Hematopoietic multipotent progenitor cell treated with erythropoietin and hydrocortisone succinate and interleukin-3 and kit ligand, for 15 days (in vitro differentiated cells): ENCODE measurements around the gene DTNA.
"Not testable (repeated sequence)": the region's sequence is repeated elsewhere in the genome, so short reads cannot be mapped to it uniquely, and the experiment has no call there.

Experiments
- DNase-seq: peaks from one replicate; pipeline ENCODE4 v3.0.0-alpha.2; 2015; ENCODE audit warnings: low spot score

DTNA gene

DNA sequence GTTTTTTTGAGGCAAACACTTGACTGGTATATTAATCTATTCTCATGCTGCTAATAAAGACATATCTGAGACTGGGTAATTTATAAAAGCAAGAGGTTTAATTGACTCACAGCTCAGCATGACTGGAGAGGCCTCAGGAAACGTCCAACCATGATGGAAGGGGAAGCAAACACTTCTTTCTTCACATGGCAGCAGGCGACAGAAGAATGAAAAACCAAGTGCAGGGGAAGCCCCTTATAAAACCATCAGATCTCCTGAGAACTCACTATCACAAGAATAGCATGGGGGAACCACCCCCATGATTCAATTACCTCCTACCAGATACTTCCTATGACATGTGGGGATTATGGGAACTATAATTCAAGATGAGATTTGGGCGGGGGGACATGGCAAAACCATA is 194.9 kb downstream of the DTNA start:
- no peak for DNase-seq

DNA sequence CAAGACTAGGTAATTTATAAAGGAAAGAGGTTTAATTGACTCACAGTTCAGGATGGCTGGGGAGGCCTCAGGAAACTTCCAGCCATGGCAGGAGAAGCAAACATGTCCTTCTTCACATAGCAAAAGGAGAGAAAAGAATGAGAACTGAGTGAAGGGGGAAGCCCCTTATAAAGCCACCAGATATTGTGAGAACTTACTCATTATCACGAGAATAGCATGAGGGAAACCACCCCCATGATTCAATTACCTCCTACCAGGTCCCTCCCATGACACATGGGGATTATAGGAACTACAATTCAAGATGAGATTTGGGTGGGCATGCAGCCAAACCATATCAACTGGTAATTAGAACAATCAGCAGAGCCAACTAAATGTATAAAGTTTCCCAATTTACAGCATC is 196.9 kb downstream of the DTNA start:
- not testable (repeated sequence) for DNase-seq

DNA sequence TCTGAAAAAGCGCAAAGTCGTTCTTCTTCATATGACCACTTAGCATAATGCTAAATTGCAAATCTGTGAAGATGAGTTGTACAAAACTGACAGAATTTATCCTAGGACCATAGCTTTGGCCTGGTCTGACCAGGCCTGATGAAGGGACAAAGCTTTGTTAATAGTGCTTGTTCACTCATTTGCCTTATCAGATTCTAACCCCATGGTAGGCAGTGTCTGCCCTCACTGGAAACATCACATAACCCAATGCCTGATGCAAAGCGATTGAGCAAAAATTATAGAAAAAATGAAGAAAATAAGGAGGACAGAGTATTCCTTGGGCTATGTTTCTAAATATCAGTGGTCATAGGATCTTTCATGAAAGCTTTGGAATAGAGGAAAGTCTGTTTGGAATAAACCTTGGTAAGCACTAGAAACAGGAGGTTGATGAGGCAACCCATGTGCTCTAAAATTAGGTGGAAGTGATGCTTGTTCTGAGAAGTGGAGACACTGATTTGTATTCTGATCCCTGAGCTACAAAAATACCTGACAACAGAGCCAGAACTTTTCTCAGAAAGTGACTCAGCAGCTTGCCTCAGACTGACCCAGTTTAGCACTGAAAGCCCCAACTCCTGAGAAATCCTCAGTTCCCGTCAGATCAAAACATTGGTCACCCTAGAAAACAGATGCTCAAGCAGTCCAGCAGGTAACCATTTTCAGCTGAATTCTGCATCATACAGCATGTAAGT is 199.7 kb downstream of the DTNA start:
- no peak for DNase-seq

DNA sequence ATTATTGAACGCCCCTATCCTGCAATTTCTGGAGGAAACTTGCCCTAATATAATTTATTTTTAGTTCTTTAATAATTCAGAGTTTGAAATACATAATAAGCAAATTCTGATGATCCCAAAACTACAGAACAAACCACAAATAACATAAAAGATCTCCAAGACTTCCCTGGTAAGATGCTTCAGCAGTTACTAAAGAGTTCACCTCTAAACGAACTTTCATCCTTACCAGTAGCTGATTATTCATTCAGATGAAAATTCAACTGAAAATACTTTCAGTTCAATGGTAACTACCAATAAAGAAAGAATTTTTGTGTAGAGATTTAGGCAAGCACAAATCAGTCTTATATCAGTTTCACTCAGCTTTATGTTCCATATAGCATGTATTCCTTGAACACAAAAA is 201.0 kb downstream of the DTNA start:
- DNase-seq, result no peak

DNA sequence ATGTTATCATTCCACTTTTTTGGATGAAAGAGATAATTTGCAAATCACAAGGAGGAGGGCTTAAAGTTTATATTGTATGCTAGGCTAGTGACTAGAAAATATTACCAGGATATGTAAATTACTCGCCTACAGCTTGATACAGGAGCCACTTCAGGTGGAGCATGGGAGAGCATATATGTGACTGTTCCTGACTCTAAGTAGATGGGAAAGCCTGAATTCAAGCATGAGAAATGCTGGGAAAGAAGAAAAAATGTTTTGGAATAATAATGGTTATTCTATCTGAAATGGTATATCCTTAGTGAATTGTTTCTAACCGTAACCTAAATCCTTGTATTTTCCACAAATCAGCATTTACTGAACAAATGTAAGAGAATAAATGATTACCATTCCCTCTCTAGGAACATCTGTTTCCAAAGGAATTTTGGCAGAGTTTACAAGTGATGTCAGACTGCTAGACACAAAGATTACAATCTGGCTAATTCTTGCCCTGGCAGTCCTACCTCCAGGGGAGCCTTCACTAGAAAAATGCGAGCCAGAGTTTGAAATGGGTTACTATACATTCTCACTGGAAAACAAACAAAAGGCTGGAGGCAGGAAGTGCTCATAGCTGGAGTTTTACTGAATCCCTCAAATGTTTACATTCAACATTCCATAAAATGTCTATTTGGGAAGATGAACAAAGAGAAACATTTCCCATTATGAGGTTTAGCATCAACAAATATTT is 201.7 kb downstream of the DTNA start:
- no peak for DNase-seq

DNA sequence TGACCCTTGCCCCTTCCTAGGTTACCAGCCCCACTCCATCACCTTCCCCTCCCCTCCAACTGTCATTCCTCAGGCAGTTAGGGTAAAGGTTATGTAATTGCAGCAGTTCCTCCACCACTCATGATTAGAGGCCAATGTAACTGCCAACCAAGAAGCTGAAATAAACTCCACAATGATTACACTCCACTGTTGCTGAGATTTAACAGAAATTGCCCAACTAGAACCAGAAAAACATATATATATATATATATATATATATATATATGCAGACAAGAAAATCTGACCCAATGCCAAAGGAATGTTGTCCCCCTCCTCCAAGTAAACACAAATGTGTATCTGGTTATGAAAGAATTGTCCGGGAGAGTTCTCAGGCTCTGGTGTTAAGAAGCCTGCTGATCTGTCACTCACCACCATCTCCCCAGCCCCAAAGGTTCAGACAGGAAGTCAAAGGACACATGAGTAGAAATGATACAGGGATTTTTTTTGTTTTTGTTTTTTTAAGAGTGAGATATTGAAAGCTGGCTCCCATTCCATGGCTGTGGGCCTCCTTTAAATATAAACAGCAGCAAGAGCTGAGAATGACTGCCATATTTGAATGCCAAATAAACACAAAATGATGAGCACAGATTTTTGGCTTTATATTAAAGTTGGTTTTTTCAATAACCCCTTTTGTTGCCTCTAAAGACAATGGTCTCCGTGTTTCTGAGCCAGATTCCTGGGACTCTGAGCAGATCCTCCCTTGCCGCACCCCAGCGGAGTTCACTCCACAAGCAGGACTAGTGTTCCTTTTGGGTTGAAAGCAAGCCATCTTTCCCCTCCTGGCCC is 204.0 kb downstream of the DTNA start:
- no peak for DNase-seq

DNA sequence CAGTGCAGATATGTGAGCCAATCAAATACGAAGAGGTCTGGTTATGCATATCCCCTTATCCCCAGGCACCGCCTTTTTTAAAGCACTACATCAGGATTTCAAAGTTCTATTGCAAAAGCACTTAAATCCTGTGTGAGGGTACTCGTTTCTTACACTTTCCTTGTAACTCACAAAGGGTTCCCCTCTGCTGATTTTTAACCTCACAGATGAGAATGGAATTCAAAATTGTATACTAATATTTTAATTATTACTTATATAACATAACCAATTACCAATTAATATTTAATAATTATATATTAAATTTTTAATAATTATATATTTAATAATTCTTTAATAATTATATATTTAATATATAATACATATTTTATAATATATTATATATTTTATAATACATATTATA is 204.9 kb downstream of the DTNA start:
- DNase-seq, result no peak

DNA sequence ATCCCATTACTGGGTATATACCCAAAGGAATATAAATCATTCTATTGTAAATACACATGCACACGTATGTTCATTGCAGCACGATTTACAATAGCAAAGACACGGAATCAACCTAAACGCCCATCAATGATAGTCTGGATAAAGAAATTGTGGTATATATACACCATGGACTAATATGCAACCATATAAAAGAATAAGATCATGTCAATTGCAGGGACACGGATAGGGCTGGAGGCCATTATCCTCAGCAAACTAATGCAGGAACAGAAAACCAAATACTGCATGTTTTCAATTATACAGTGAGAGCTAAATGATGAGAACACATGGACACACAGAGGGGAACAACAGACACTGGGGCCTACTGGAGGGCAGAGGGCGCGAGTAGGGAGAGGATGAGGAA is 206.4 kb downstream of the DTNA start:
- DNase-seq, result not testable (repeated sequence)

DNA sequence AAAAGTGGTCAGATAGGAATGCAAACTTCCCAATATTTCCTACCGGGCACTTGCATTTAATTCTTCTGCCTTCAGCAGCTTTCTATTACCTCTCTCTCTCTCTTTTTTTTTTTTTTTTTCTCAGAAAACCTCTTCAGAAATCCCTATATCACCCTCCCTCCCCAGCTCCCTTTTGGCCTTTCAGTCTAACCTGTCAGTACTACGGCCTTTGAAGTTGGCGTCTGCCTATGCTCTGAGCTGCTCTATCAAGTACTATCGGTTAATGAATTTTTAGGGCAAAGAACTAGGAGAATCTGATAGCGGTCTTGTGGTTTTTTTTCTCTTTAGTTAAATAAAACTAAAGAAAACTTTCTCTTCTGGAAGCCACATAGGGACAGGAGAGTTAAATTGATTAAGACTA is 208.8 kb downstream of the DTNA start:
- no peak for DNase-seq

DNA sequence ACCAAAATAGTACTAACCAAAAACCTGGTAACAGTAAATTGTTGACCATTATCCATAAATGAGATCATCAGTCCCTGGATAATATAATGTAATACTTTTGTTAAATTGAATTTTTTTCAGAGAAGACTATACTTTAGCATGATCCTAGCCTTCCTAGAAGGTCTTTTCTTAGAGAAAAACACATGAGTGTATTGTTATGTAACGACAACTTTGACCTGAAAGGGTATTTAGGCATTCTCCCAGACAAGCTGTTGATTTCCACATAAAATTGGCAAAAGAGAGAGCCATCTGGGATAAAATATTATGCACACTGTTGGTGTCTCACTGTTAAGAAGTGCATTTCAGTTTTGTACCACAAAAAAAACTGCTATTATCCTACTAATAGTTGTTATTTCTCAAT is 211.1 kb downstream of the DTNA start:
- no peak for DNase-seq

DNA sequence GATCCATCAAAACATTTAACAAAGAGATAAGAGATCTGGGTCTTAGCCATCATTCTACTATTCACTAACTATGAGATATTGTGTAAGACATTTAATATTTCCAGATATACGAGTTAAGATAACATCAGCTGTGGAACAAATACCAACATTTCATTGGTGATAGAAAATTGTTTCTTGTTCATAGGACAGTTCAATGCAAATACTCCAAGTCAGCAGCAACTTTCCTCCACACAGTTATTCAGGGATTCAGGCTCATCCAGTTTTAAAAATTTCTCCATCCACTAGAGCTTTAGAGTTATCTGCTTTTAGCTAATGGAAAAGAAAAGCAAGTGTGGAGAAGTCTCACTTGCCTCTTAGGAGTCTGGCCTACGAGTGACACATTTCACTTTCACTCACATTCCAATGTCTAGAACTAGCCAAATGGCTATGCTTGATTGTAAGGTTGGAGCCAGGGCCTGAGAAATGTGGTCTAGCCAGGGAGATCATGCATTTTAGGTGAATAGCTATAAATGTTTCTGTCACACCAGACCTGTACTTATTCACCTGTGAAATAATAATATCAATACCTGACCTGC is 211.8 kb downstream of the DTNA start:
- no peak for DNase-seq

DNA sequence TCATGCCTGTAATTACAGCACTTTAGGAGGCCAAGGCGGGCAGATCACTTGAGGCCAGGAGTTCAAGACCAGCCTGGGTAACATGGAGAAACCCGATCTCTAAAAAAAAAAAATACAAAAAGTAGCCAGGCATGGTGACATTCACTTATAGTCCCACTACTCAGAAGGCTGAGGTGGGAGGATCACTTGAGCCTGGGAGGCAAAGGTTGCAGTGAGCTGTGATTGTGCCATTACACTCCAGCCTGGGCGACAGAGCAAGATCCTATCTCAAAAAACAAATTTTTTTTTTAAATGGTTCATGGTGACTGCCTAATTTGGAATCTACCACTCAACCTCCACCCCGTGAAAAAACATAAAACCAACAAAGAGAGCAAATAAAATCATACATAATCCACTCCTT is 212.5 kb downstream of the DTNA start:
- DNase-seq, result not testable (repeated sequence)

DNA sequence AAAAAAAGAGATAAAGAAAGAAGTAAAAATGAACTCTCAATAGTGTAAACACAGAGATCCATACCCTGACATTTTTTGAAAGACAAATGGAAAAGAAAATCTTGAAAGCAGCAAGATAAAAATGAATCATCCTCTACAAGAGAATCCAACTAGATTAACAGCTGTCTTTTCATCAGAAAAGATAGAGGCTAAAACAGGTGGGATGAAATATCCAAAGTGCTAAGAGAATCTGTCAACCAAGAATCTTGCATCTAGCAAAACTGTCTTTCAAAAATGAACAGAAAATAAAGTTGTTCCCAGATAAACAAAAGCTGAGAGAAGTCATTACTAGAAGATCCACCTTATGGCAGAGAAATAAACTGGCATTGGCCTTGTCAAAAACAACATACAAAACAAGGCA is 213.8 kb downstream of the DTNA start:
- no peak for DNase-seq

DNA sequence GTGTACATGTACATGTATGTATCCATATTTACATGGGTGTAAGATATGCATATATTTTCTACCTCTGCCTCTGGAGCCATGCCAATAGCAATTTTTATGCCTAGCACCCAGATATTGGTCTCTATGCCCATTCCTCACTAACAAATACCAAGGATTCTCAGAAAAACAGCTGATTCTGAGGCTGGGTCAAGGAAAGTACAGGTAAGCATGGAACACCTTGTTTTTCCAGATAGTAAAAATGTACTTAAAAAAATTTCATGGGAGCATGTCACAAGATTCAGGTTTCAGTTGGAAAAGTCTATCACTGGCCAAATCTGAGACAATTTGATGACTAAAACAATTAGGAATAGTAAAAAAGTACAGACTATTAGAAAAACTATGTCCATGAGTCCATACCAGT is 216.6 kb downstream of the DTNA start:
- DNase-seq, result no peak

DNA sequence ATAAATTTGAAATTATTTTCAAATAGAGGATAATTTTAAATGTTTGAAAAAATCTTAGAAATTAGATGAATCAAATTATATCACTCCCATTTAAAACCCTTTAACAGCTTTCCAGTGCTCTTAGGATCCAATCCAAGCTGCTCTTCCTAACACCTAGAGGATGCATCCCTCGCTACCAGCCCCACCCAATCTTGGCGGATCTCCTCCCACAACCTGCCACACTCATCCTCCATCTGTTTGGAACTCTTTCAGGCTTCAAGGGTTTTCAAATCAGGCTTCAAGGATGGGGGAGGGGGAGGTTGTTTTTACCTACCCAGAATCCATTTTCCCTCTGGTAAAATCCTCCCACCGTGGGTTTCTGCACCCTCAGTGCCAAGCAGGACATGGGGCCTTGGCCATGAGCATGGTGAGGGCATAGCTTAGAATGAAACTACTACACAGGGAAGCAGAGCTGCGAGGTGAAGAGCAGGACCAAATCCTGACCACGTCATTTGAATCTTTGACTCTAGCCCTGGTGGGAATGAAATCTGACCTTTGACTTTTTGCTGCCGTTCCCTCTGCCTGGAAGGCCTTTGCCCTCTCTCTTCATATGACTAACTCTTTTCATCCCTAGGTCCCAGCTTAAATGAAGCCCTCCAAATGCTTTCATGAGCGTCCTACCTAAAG is 218.1 kb downstream of the DTNA start:
- no peak for DNase-seq

DNA sequence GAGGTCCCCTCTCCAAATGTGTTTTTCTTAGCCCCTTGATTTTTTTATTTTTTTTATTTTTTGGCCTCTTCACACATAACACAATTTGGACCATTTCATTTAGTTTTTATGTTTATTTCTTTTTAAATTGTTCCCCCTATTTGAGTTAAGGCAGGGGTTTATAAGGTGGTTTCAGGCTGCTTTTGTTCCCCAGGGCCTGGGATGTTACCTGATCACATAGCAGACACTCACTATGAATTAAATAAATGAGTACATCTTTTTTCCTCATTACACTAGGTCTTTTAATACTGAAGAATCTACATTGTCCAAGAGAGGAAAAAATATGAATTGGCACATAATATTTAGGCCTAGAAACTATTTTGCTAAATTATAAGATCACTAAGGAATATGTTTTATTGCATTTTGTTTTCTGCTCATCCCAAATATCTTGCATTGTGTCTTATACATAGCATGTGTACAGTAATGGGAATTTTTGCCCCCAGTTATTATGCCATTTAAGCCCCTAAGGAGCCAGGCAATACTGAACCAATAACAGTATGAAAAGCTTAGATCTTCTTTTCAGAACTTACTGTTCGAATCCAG is 218.7 kb downstream of the DTNA start:
- no peak for DNase-seq

DNA sequence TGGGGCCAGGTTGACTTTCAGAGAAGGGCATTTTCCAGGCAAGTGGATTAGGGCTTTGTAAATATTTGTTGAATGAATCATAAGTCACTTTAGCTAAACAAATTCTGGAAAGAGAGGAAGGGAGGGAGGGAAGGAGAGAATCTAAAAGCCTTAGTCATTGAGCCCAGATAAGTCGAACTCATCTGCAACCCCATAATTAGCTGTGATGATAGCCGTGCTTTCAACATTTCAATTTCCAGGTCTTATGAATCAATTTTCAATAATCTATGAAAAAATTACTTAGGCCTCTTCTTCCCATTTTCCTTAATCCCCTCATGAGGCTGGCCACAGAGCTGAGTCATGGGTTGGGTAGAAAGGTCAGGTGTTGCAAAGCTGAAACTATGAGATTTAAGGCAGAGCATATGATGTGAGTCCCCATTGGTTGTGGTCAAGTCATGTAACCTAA is 219.3 kb downstream of the DTNA start:
- DNase-seq, result no peak

DNA sequence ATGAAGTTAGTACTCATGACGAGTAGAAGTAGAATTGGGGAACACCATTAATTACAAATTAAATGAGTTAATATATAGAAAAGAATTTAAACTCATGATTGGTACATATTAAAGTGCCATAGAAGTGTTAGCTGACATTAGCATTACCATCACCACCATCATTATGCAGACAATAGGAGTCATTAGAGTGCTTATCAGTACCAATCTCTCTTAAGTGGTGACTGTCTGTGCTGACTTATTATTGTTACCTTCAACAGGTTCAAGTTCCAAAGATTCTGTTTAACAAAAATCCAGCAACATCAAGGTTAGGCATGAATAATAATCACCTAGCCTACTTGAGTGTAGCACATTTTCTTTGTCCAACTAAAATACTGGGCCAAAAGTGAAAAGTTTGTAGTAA is 222.3 kb downstream of the DTNA start:
- DNase-seq, result no peak

DNA sequence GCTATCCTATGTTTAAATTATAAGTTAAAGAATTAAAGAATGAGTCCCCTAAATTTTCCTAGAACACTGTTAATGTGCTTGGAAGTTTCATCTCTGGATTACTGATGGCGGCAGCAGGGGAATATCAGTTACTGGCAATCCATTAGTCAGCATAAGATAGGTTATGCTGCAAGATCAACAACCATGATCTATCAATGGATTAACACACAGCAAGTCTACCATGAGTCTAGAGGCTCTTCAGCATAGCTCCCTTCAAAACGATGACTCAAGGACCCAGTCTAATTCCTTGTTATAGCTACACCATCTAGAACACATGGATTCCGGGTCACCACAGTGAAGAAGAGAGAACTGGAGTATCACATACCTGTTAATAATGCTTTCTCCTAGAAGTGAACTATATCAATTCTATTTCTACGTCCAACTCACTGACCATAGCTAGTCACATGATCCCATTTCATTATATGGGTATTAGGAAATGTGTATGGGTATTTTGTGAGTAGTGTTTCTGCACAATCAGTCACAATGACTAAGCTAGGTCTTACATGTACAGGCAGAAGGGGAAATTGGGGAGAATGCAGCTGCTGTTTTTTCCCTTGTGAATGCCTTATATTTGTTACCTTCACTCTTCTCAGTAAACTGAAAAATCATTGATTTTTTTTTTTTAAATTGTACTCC is 222.8 kb downstream of the DTNA start:
- no peak for DNase-seq

DNA sequence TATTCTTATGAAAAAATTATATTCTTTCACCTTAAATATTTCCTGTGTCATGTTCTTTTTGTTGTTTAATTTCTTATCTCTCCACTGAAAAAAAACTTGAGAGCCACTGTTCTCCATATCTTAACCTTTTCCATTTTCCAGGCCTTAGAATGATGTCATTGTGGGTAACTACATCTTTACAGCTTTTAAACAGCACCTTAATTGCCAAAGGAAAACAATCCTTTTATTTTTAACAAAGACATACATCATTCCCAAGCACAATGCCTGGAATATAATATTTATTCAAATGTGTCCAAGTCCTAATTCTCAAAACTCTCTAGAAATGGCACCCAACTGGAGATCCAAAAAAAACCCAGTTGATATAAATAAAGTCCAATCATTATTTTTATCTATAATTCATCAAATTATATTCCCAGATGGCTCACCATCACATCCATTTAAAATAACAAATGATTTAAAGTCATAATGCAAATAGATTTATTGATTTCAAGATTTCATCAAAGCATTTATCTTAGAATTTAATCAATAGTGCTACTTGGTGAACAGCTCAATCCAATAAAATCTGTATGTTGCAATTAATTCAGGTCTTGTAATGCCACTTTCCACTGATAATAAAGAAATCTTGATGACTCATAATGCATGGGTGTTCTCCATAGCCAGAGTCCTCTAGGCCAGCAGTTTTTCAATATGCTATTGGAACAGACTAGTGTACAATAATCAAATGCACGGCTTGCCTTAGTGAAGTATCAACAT is 224.0 kb downstream of the DTNA start:
- no peak for DNase-seq
